Loucy (cell line): Measurements from ENCODE around the gene SGO2.

Experiments
- CTCF ChIP-seq: fragments of 200-600 bp; sonication (generic); conservative IDR thresholded peaks from 2 replicates; pipeline ENCODE4 v1.5.1; 2014; ENCODE audit warnings: mild to moderate bottlenecking, antibody characterized with exemption, low read length
- EZH2phosphoT487 ChIP-seq: fragments of 200-600 bp; IDR thresholded peaks from 2 replicates; pipeline ENCODE4 v1.6.1; 2018; ENCODE audit warnings: antibody characterized with exemption, mild to moderate bottlenecking, moderate library complexity, borderline replicate concordance

GRCh38 chr2:200509612-200510433, 16.2 kb upstream of the SGO2 start, which contains the start of gene KCTD18:
- TF ChIP-seq CTCF (peak; percentile 64), EZH2phosphoT487 (no peak)
